ENCODE data around the gene GALNT6. TPM values are rescaled to one million over a fixed set of nuclear protein-coding genes. Genes with fewer than 3 reads are reported as not detected.

GALNT6 gene
- total RNA-seq, 1 donor from 2014 or later: 0.05 TPM

- peak; percentile 23 for DNase-seq (ENCODE audit: low read depth)
Observed at GRCh38 chr12:51405801-51406207, 14.6 kb upstream of the GALNT6 start.

GRCh38 chr12:51404627-51405026, 13.4 kb upstream of the GALNT6 start:
- DNase-seq (ENCODE audit: low read depth): no peak

GRCh38 chr12:51403681-51404136, 12.5 kb upstream of the GALNT6 start:
- DNase-seq (ENCODE audit: low read depth): no peak

GRCh38 chr12:51403159-51403558, 12.0 kb upstream of the GALNT6 start:
- DNase-seq (ENCODE audit: low read depth): no peak

- no peak for DNase-seq (ENCODE audit: low read depth)
Observed at GRCh38 chr12:51401900-51402299, 10.7 kb upstream of the GALNT6 start.

- no peak for DNase-seq (ENCODE audit: low read depth)
Observed at GRCh38 chr12:51401486-51401885, 10.3 kb upstream of the GALNT6 start.

GRCh38 chr12:51401020-51401419, 9.8 kb upstream of the GALNT6 start:
- no peak for DNase-seq (ENCODE audit: low read depth)

- no peak for DNase-seq (ENCODE audit: low read depth)
Observed at GRCh38 chr12:51399891-51400290, 8.7 kb upstream of the GALNT6 start.

- DNase-seq (ENCODE audit: low read depth): no peak
Observed at GRCh38 chr12:51397670-51398069, 6.5 kb upstream of the GALNT6 start.

- no peak for DNase-seq (ENCODE audit: low read depth)
Observed at GRCh38 chr12:51395283-51396230, 4.4 kb upstream of the GALNT6 start.

- DNase-seq (ENCODE audit: low read depth): peak; percentile 48
Observed at GRCh38 chr12:51393676-51394545, 2.7 kb upstream of the GALNT6 start.

- no peak for DNase-seq (ENCODE audit: low read depth)
Observed at GRCh38 chr12:51392556-51393237, 1.5 kb upstream of the GALNT6 start.

- DNase-seq (ENCODE audit: low read depth): no peak
Observed at GRCh38 chr12:51390891-51391282, 319 bp downstream of the GALNT6 start.

GRCh38 chr12:51390457-51390856, 749 bp downstream of the GALNT6 start:
- DNase-seq (ENCODE audit: low read depth): no peak

GRCh38 chr12:51389302-51389999, 1.8 kb downstream of the GALNT6 start:
- peak; percentile 77 for DNase-seq (ENCODE audit: low read depth)

- no peak for DNase-seq (ENCODE audit: low read depth)
Observed at GRCh38 chr12:51388846-51389245, 2.4 kb downstream of the GALNT6 start.

GRCh38 chr12:51388069-51388799, 3.0 kb downstream of the GALNT6 start:
- no peak for DNase-seq (ENCODE audit: low read depth)

- DNase-seq (ENCODE audit: low read depth): no peak
Observed at GRCh38 chr12:51386351-51386750, 4.9 kb downstream of the GALNT6 start.

- no peak for DNase-seq (ENCODE audit: low read depth)
Observed at GRCh38 chr12:51383269-51383905, 7.8 kb downstream of the GALNT6 start.

- DNase-seq (ENCODE audit: low read depth): no peak
Observed at GRCh38 chr12:51382173-51382572, 9.0 kb downstream of the GALNT6 start.
